ENCODE data around the gene ANKRD63.

ANKRD63 gene

GRCh38 chr15:40328176-40328575, 45.3 kb upstream of the ANKRD63 start:
- no peak overlapping the region; the same call in 1 of the 2 replicates for H3K4me3 ChIP-seq (ENCODE audit: low read depth, low read length)
- TF ChIP-seq, protein P1, sequence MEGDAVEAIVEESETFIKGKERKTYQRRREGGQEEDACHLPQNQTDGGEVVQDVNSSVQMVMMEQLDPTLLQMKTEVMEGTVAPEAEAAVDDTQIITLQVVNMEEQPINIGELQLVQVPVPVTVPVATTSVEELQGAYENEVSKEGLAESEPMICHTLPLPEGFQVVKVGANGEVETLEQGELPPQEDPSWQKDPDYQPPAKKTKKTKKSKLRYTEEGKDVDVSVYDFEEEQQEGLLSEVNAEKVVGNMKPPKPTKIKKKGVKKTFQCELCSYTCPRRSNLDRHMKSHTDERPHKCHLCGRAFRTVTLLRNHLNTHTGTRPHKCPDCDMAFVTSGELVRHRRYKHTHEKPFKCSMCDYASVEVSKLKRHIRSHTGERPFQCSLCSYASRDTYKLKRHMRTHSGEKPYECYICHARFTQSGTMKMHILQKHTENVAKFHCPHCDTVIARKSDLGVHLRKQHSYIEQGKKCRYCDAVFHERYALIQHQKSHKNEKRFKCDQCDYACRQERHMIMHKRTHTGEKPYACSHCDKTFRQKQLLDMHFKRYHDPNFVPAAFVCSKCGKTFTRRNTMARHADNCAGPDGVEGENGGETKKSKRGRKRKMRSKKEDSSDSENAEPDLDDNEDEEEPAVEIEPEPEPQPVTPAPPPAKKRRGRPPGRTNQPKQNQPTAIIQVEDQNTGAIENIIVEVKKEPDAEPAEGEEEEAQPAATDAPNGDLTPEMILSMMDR (IDR thresholded peaks at IDR 0.05; ENCODE audit: low read depth, low read length), result no peak

DNA sequence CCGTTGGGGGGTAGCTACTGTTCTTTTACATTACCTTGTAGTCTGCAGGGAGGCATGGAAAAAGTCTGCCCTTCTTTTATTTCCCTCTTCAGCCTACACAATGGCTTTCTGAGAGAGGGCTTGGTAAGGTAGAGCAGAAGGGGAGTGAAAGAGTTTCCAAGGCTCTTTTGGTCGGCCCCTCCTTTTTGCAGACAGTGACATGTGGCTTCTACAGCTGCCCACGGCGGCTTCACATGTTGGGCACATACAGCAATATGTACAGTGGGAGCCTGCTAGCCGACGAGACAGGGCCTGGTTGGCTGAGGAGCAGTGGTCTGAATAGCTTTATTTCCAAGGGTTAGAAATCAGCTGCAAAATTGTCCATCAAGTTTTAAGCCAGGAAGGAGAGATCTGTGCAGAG, 44.6 kb upstream of the ANKRD63 start:
- H3K4me3 ChIP-seq (ENCODE audit: low read depth, low read length), result no peak overlapping the region
- TF ChIP-seq, protein P1 (IDR thresholded peaks at IDR 0.05; ENCODE audit: low read depth, low read length), result no peak

DNA sequence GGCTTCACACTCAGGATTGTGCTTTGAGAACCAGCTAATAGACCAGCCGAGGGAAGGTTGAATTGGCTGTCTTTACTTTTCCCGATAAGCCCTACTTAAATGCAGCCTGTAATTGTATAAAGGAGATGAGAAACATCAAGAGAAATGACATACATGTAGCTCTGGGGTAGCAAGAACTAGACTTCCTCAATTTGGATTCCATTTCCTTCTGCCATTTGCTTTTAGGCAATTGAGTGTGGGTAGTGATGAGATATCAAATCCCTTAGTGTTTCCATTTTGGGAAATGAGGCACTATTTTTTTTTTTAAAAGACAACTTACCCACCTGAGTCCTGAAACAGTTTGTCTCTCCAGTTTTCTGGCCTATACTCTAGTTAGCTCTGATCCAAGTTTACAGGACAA, 42.8 kb upstream of the ANKRD63 start:
- H3K4me3 ChIP-seq (ENCODE audit: low read depth, low read length), result peak overlapping the region; percentile 69

DNA sequence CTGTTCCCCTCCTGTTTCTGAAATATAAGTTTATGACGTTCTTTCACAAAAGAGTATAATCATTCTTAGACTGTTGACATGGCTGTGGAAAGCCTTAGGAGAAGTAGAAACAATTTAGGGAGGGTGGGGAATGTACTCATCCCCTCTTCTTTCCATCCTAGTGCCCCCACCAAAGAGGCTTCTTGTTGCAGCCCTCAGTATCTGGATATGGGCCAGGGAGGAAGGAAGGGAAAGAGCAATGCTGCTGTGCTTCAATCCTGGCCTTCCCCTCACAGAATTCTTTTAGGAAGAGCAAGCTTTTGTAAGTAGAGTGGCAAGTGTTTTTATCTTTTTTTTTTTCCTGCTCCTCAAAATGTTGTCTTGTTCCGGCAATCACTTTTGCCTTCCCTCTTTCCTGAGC, 42.3 kb upstream of the ANKRD63 start:
- peak overlapping the region; percentile 69 for H3K4me3 ChIP-seq (ENCODE audit: low read depth, low read length)
- TF ChIP-seq, protein P1 (IDR thresholded peaks at IDR 0.05; ENCODE audit: low read depth, low read length), result no peak

More for the DNA sequence above, 42.8 kb upstream of the ANKRD63 start:
- TF ChIP-seq, protein P1 (IDR thresholded peaks at IDR 0.05; ENCODE audit: low read depth, low read length), result no peak

DNA sequence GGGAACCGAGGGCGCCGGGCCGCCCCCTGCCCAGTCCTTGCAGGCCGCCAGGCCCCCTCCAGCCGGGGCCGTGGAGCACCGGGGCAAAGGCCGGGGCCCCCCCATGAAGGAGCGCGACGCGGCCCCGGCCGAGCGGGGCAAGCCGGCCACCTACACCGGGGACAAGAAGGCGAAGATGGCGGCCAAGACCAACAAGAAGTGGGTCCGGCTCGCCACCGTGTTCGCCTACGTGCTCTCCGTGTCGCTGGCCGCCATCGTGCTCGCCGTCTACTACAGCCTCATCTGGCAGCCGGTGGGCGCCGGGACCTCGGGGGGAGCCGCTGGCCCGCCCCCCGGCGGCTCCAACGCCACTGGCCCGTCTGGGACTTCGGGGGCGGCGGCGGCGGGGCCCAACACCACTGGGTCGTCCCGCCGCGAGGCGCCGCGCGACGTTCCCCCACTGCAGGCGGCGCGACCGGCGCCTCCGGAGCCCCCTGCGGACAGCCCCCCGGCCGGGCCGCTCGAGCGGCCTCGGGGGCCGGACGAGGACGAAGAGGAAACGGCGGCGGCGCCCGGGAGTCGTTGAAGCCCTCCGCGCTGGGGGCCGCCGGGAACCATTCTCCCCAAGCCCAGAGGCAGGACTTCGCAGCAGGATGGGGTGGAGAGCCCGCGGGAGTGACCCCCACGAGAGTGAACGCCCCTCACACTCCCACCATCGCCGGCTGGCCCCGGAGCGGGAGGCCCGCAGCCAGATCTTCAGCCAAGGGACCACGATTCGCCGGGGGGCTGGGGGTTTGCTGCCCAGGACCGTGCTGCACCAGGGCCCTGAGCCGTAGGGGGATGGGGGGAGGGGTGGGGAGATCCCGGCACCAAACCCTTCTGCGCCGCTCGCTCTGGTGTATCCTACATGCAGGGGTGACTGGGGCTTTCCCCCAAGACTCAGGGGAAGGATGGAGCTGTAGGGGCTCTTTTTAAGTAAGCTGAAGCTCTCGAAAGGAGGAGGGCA, 41.4 kb upstream of the ANKRD63 start:
- TF ChIP-seq, protein P1 (IDR thresholded peaks at IDR 0.05; ENCODE audit: low read depth, low read length), result no peak
- peak overlapping the region; percentile 69 for H3K4me3 ChIP-seq (ENCODE audit: low read depth, low read length)

DNA sequence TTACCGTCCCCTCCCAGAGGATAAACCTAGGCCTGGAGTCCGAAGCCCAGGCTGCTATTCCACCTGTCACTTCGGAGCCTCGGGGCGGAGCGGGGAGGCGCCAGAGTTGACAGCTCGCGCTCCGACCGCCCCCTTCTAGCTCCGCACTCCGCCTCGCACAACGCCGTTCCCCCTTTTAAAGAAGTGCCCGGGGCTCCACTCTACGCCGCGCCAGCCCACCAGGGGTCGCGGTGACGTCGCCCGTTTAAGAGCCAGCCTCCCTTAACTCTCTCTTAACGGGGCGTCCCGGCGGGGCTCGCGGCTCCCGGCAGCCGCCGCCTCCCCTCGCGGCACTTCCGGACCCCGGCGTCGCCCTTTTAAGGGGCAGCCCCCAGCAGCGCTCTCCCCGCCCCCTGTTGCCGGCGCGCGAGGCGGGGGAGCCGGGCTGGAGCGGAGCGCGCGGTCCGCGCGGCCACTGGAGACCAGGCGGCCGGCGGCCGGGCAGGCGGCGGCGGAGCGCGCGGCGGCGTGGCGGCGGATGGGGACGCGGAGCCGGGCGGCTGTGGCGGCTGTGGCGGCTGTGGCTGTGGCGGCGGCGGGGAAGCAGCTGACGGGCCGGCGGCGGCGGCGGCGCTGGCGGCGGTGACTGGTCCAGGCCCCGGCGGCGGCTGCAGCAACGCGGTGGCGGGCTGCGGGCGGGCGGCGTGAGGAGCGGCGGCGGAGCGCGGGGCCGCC, 40.5 kb upstream of the ANKRD63 start, which contains the start of gene INAFM2:
TSS of gene INAFM2 (plus strand) at position 454 of the 714 bp plus-strand sequence. CDS start 364 bp downstream, outside the sequence.
- H3K4me3 ChIP-seq (ENCODE audit: low read depth, low read length), result peak within 1 kb of the TSS; percentile 69
- TF ChIP-seq, protein P1 (IDR thresholded peaks at IDR 0.05; ENCODE audit: low read depth, low read length), result peak; percentile 51
